Spinal cord (tissue), 10 donors: ENCODE measurements around the gene TGM3. TPM values are rescaled to one million over a fixed set of nuclear protein-coding genes. Genes with fewer than 3 reads are reported as not detected.

ENCODE experiments used
- DNase-seq, 6 donors: peaks; one replicate each; pipeline versions ENCODE4 v3.0.0 to v3.0.0-alpha.2; 2013 to 2015; ENCODE audit warnings: low spot score in 6 of 6, low read depth in 4 of 6
- H3K27ac ChIP-seq: one replicate; pipeline ENCODE4 v1.5.1; 2013; ENCODE audit warnings: low read depth, low read length, control low read depth
- H3K27me3 ChIP-seq: one replicate; pipeline ENCODE4 v1.6.1; 2013; ENCODE audit warnings: low read length; ENCODE audit not compliant: control insufficient read depth, insufficient read depth
- H3K36me3 ChIP-seq: one replicate; pipeline ENCODE4 v1.6.1; 2013; ENCODE audit warnings: low read length; ENCODE audit not compliant: control insufficient read depth, insufficient read depth
- H3K4me1 ChIP-seq: one replicate; pipeline ENCODE4 v1.6.1; 2013; ENCODE audit warnings: low read length; ENCODE audit not compliant: control insufficient read depth, insufficient read depth
- H3K4me3 ChIP-seq: one replicate; pipeline ENCODE4 v1.5.1; 2013; ENCODE audit warnings: low read depth, low read length, control low read depth
- H3K9me3 ChIP-seq: one replicate; pipeline ENCODE4 v1.6.1; 2013; ENCODE audit warnings: low read length; ENCODE audit not compliant: control insufficient read depth, insufficient read depth
- WGBS: methylation state at CpG from one replicate; pipeline ENCODE4 v1.1.5; 2013; ENCODE audit warnings: missing lambda C conversion rate; ENCODE audit not compliant: insufficient coverage; 5-methylcytosine and 5-hydroxymethylcytosine counted together
- polyA plus RNA-seq, 2 donors: library from polyadenylated mRNA; unstranded; fragments of 120-200 nt; gene quantifications; one replicate each; pipeline ENCODE4 v1.2.1, GENCODE V29; 2013; ENCODE audit not compliant: insufficient read length in 2 of 2
- total RNA-seq, 2 donors: library from RNA; depleted of rRNA in 1 of 2; stranded (reverse); fragments of 120-200 nt in 1 of 2; fragments of >200 nt in 1 of 2; gene quantifications; one replicate each; pipeline versions ENCODE4 v1.2.3 to v1.2.4, GENCODE V29; 2013 to 2014
- donor health status: healthy.

The TGM3 gene
- total and polyA plus RNA-seq, 4 donors, result 0.39 to 1.3 (median 0.39) TPM

DNA sequence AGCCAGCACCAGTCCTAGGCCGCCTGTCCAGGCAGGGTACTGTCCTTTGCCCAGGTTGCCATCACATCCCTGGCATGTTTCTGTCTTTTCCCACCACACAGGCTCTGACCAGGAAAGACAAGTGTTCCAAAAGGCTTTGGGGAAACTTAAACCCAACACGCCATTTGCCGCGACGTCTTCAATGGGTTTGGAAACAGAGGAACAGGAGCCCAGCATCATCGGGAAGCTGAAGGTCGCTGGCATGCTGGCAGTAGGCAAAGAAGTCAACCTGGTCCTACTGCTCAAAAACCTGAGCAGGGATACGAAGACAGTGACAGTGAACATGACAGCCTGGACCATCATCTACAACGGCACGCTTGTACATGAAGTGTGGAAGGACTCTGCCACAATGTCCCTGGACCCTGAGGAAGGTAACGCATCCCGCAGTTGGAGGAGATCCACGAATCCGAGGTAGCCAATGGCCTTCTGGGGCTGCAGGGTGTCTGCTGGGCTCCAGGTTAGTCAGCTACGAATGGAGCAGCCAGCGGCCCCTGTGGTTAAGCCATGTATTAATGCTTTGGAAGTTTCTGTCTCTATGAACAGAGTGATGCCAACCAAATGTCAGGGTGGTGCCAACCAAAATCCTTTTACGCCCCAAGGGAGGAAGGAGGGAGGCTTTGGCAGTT lies 36.2 kb downstream of the TGM3 start:
- DNase-seq, result no peak
- WGBS, result 92% methylated on average over 14 of the region's 17 CpGs
- peaks cover 8% of the 10 kb centered on the region for H3K4me1 ChIP-seq
- no peaks in the 10 kb centered on the region for H3K27me3 ChIP-seq
- no peak overlapping the region for H3K27ac ChIP-seq
- no peaks in the 10 kb centered on the region for H3K9me3 ChIP-seq
- H3K4me3 ChIP-seq, result no peak overlapping the region
- H3K36me3 ChIP-seq, result no peaks in the 10 kb centered on the region

GRCh38 chr20:2332711-2333110 lies 36.9 kb downstream of the TGM3 start:
- DNase-seq, result no peak
- Histone ChIP-seq H3K36me3 (no peaks in the 10 kb centered on the region), H3K4me3 (no peak overlapping the region), H3K4me1 (peaks cover 8% of the 10 kb centered on the region), H3K9me3 (no peaks in the 10 kb centered on the region), H3K27ac (no peak overlapping the region), H3K27me3 (no peaks in the 10 kb centered on the region)
- WGBS, result 78% methylated on average over 4 of the region's 4 CpGs

DNA sequence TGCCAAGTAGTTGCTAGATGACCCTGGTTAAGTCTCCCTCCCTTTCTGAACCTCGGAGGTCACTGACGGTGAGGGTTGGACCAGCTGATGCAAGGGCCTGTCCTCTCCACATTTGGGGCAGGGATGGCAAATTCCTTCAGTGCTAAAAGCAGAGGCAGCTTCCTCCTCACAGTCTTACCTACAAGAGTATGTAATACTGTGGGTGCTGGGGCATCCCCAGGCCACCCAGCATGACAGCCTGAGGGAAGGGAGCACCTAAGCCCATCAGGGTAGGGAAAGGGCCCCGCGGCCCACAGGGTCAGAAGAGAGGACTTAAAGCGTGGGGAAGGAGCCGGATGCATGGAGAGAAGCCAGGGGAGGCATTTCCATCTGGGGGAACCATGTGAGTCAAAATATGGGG lies 38.0 kb downstream of the TGM3 start:
- Histone ChIP-seq H3K9me3 (no peaks in the 10 kb centered on the region), H3K27me3 (no peaks in the 10 kb centered on the region), H3K4me3 (no peak overlapping the region), H3K4me1 (peaks cover 8% of the 10 kb centered on the region), H3K36me3 (no peaks in the 10 kb centered on the region), H3K27ac (no peak overlapping the region)
- 82% methylated on average over 5 of the region's 6 CpGs for WGBS
- no peak for DNase-seq

GRCh38 chr20:2335096-2335870 lies 39.5 kb downstream of the TGM3 start:
- no peak for DNase-seq
- WGBS, result 86% methylated on average over 5 of the region's 9 CpGs
- Histone ChIP-seq H3K4me1 (peaks cover 8% of the 10 kb centered on the region), H3K36me3 (no peaks in the 10 kb centered on the region), H3K9me3 (no peaks in the 10 kb centered on the region), H3K27me3 (no peaks in the 10 kb centered on the region), H3K27ac (no peak overlapping the region), H3K4me3 (no peak overlapping the region)

DNA sequence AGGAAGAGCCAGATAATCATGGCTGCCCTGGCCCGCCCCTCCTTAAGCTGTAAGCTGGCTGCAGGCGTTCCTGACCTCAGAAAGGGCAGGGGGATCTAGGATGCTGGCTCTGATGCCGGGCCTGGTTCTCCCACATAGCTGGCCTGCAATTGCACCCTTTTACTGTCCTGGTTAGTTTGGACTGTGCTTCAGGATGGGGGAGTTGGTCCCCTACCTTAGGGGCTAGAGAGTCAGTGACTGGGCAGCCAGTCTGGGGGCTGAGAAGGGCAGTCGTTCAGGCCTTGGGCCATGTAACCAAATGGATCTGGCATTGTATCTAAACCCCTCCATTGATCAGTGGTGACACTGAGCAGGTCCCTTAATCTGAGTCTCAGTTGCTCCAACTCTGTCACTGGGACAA lies 40.7 kb downstream of the TGM3 start:
- peaks cover 8% of the 10 kb centered on the region for H3K4me1 ChIP-seq
- H3K36me3 ChIP-seq, result no peaks in the 10 kb centered on the region
- 93% methylated on average over 3 of the region's 4 CpGs for WGBS
- H3K27ac ChIP-seq, result no peak overlapping the region
- H3K4me3 ChIP-seq, result no peak overlapping the region
- no peak for DNase-seq
- H3K27me3 ChIP-seq, result no peaks in the 10 kb centered on the region
- no peaks in the 10 kb centered on the region for H3K9me3 ChIP-seq

- Histone ChIP-seq H3K27ac (no peak overlapping the region), H3K27me3 (no peaks in the 10 kb centered on the region), H3K36me3 (no peaks in the 10 kb centered on the region), H3K4me1 (peaks cover 8% of the 10 kb centered on the region), H3K4me3 (no peak overlapping the region), H3K9me3 (no peaks in the 10 kb centered on the region)
- DNase-seq, result no peak
- 86% methylated on average over 2 of the region's 5 CpGs for WGBS
Observed at GRCh38 chr20:2337142-2337541, 41.3 kb downstream of the TGM3 start.

DNA sequence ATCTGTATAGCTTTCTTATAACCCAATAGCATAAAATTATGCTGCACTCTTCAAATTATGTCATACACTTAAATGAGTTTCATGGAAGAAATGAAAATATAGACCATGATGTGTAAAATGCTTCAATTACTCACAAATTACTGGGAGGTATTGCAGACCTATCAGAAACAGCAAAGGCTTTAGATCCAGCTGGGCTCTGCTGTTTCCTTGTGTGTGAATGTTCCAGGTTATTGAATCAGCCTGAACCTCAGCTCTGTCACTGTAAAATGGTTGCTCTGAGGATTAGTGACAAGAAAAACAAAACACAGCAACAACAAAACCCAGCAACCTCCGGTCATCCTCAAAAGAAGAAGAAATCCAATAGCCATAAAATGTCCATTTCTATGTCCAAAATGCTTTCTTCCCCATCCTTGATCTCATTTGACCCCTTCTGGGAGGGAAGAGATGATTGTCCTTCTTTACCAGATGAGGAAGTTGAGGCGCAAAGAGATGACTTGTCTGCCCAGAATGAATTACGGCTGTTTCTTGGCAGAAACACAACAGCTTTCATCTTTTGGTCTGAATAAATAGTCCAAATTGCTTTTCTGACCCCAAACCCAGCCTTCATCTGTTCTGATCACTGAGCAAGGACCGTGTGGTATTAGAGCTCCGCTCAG lies 42.7 kb downstream of the TGM3 start:
- WGBS, result no CpG with 5 or more reads among the region's 5 CpGs
- Histone ChIP-seq H3K27me3 (no peaks in the 10 kb centered on the region), H3K9me3 (no peaks in the 10 kb centered on the region), H3K4me1 (peaks cover 8% of the 10 kb centered on the region), H3K36me3 (no peaks in the 10 kb centered on the region), H3K27ac (no peak overlapping the region), H3K4me3 (no peak overlapping the region)
- peak in 1 of 6 donors; percentile 64 for DNase-seq

DNA sequence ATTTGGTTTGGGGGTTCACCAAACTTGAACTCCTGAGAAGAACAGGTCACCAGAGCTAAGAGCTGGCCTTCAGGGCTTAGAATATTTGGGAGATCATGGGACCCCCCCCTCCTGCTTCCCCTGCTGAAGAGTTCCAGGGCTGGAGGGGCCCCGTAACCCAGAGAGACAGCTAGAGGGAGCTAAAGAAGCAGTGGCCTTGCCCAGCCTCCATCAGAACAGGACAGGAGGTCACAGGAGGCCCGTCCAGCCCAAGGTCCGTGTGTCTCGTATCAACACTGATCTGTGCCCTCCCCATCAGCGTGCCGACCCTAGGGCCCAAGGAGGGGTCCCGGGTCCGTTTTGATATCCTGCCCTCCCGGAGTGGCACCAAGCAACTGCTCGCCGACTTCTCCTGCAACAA lies 44.3 kb downstream of the TGM3 start:
- H3K4me3 ChIP-seq, result no peak overlapping the region
- WGBS, result 93% methylated on average over 11 of the region's 11 CpGs
- H3K4me1 ChIP-seq, result peaks cover 5% of the 10 kb centered on the region
- no peaks in the 10 kb centered on the region for H3K36me3 ChIP-seq
- H3K27me3 ChIP-seq, result no peaks in the 10 kb centered on the region
- DNase-seq, result no peak
- H3K27ac ChIP-seq, result no peak overlapping the region
- peaks cover 1% of the 10 kb centered on the region for H3K9me3 ChIP-seq

DNA sequence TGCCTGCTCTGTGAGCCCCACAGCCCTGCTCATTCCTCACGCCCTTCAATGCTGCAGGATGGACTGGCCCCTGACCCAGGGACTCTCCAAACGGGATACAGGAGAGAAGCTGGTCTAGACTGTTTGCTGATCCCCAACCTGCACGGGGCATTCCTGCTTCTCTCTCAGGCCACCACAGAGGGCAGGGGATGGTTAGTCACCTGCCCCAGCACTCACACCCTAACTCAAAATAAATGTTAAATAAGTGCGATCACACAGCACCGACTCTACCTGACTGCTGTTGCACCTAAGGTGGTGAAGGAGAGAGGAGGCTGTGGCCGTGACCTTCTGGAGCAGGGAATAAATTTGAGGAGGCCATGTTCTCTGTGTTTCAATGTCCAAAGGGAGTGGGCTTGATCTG lies 45.0 kb downstream of the TGM3 start:
- Histone ChIP-seq H3K27me3 (no peaks in the 10 kb centered on the region), H3K36me3 (no peaks in the 10 kb centered on the region), H3K4me3 (no peak overlapping the region), H3K4me1 (no peaks in the 10 kb centered on the region), H3K9me3 (peaks cover 1% of the 10 kb centered on the region), H3K27ac (no peak overlapping the region)
- DNase-seq, result no peak
- 92% methylated on average over 5 of the region's 6 CpGs for whole genome bisulfite sequencing
